Stimulated activated naive B cell treated with anti-CD40 and anti-IgM and Interleukin-4, amounts not matched to agents 10 μg/mL and 1 μg/mL and 100 μg/mL, for 72 hours (primary cell): ENCODE results near the gene SERBP1.
A peak's percentile ranks its signal among the peaks of the same experiment; 100 is the strongest.

ENCODE experiments used
- ATAC-seq, 2 donors: fragments of 150-1000 bp; cut with Tn5 transposase; replicated peaks; 2 replicates each; pipeline ENCODE4 v1.10.0; 2021; ENCODE audit warnings: moderate library complexity in 1 of 2
- DNase-seq: peaks from one replicate; pipeline ENCODE4 v3.0.0; 2021
- H3K27ac Mint-ChIP-seq: one replicate; pipeline ENCODE4 v1.8.0; 2022; ENCODE audit warnings: mild to moderate bottlenecking, mixed read lengths
- H3K27me3 Mint-ChIP-seq, 2 donors: one replicate each; pipeline ENCODE4 v1.8.0; 2022; ENCODE audit warnings: mixed read lengths in 2 of 2
- H3K36me3 Mint-ChIP-seq, 2 donors: one replicate each; pipeline ENCODE4 v1.8.0; 2022; ENCODE audit warnings: mixed read lengths in 2 of 2, mild to moderate bottlenecking in 1 of 2
- H3K4me1 Mint-ChIP-seq, 2 donors: one replicate each; pipeline ENCODE4 v1.8.0; 2022; ENCODE audit warnings: mixed read lengths in 2 of 2, mild to moderate bottlenecking in 1 of 2
- H3K4me3 Mint-ChIP-seq, 2 donors: one replicate each; pipeline ENCODE4 v1.8.0; 2022; ENCODE audit warnings: mild to moderate bottlenecking in 2 of 2, mixed read lengths in 2 of 2, moderate library complexity in 1 of 2
- H3K9me3 Mint-ChIP-seq, 2 donors: one replicate each; pipeline ENCODE4 v1.8.0; 2022; ENCODE audit warnings: mixed read lengths in 2 of 2, mild to moderate bottlenecking in 1 of 2

SERBP1 gene

GRCh38 chr1:67377253-67377652 lies 52.9 kb downstream of the SERBP1 start:
- no peaks in the 10 kb centered on the region for H3K27me3 Mint-ChIP-seq
- DNase-seq (no peak), ATAC-seq (no peak)
- peaks cover 0 to 4% of the 10 kb centered on the region in 2 donors for H3K9me3 Mint-ChIP-seq
- H3K36me3 Mint-ChIP-seq, result peaks cover 42 to 49% of the 10 kb centered on the region in 2 donors
- H3K4me3 Mint-ChIP-seq, result no peak overlapping the region
- no peak overlapping the region for H3K27ac Mint-ChIP-seq
- H3K4me1 Mint-ChIP-seq, result peaks cover 0 to 2% of the 10 kb centered on the region in 2 donors

GRCh38 chr1:67376381-67376780 lies 53.8 kb downstream of the SERBP1 start:
- no peak for DNase-seq
- Mint-ChIP-seq H3K36me3 (peaks cover 42 to 49% of the 10 kb centered on the region in 2 donors), H3K4me1 (no peaks in the 10 kb centered on the region), H3K9me3 (no peaks in the 10 kb centered on the region), H3K4me3 (no peak overlapping the region), H3K27me3 (no peaks in the 10 kb centered on the region), H3K27ac (no peak overlapping the region)
- ATAC-seq, result no peak

GRCh38 chr1:67372898-67373297 lies 57.3 kb downstream of the SERBP1 start:
- DNase-seq (no peak), ATAC-seq (no peak)
- Mint-ChIP-seq H3K4me3 (no peak overlapping the region), H3K9me3 (no peaks in the 10 kb centered on the region), H3K4me1 (no peaks in the 10 kb centered on the region), H3K36me3 (peaks cover 29 to 34% of the 10 kb centered on the region in 2 donors), H3K27ac (no peak overlapping the region), H3K27me3 (no peaks in the 10 kb centered on the region)

- H3K36me3 Mint-ChIP-seq, result peaks cover 25 to 30% of the 10 kb centered on the region in 2 donors
- H3K27me3 Mint-ChIP-seq, result no peaks in the 10 kb centered on the region
- no peak overlapping the region for H3K4me3 Mint-ChIP-seq
- H3K4me1 Mint-ChIP-seq, result no peaks in the 10 kb centered on the region
- H3K9me3 Mint-ChIP-seq, result no peaks in the 10 kb centered on the region
- H3K27ac Mint-ChIP-seq, result no peak overlapping the region
- ATAC-seq (no peak), DNase-seq (no peak)
These were observed 58.1 kb downstream of the SERBP1 start for GRCh38 chr1:67372136-67372535.

- Mint-ChIP-seq H3K36me3 (peaks cover 23 to 25% of the 10 kb centered on the region in 2 donors), H3K27me3 (no peaks in the 10 kb centered on the region), H3K9me3 (no peaks in the 10 kb centered on the region), H3K27ac (no peak overlapping the region), H3K4me3 (no peak overlapping the region), H3K4me1 (no peaks in the 10 kb centered on the region)
- no peak for DNase-seq
- no peak for ATAC-seq
These were observed 58.5 kb downstream of the SERBP1 start for GRCh38 chr1:67371681-67372080.

- Mint-ChIP-seq H3K27ac (no peak overlapping the region), H3K4me1 (no peaks in the 10 kb centered on the region), H3K27me3 (no peaks in the 10 kb centered on the region), H3K9me3 (no peaks in the 10 kb centered on the region), H3K36me3 (peaks cover 18 to 19% of the 10 kb centered on the region in 2 donors), H3K4me3 (no peak overlapping the region)
- ATAC-seq (no peak), DNase-seq (no peak)
These were observed 59.2 kb downstream of the SERBP1 start for GRCh38 chr1:67371043-67371442.

GRCh38 chr1:67368046-67368514 lies 62.1 kb downstream of the SERBP1 start:
- ATAC-seq, result no peak
- no peak for DNase-seq
- peak overlapping the region; percentile 2 for H3K27ac Mint-ChIP-seq

GRCh38 chr1:67367370-67368045 lies 62.7 kb downstream of the SERBP1 start:
- peaks cover 16% of the 10 kb centered on the region in 2 donors for H3K36me3 Mint-ChIP-seq
- H3K27me3 Mint-ChIP-seq, result no peaks in the 10 kb centered on the region
- peak overlapping the region; percentile 2 for H3K27ac Mint-ChIP-seq
- no peak for ATAC-seq
- H3K4me1 Mint-ChIP-seq, result peaks cover 0 to 6% of the 10 kb centered on the region in 2 donors
- no peaks in the 10 kb centered on the region for H3K9me3 Mint-ChIP-seq
- no peak overlapping the region for H3K4me3 Mint-ChIP-seq
- DNase-seq, result no peak

More at GRCh38 chr1:67368046-67368514, 62.1 kb downstream of the SERBP1 start:
- peaks cover 0 to 6% of the 10 kb centered on the region in 2 donors for H3K4me1 Mint-ChIP-seq
- no peak overlapping the region for H3K4me3 Mint-ChIP-seq
- H3K27me3 Mint-ChIP-seq, result no peaks in the 10 kb centered on the region
- H3K9me3 Mint-ChIP-seq, result no peaks in the 10 kb centered on the region
- peaks cover 15 to 16% of the 10 kb centered on the region in 2 donors for H3K36me3 Mint-ChIP-seq

GRCh38 chr1:67361641-67362040 lies 68.6 kb downstream of the SERBP1 start:
- H3K27me3 Mint-ChIP-seq, result no peaks in the 10 kb centered on the region
- no peaks in the 10 kb centered on the region for H3K9me3 Mint-ChIP-seq
- no peak overlapping the region for H3K27ac Mint-ChIP-seq
- ATAC-seq (no peak), DNase-seq (no peak)
- peaks cover 5 to 16% of the 10 kb centered on the region in 2 donors for H3K36me3 Mint-ChIP-seq
- H3K4me1 Mint-ChIP-seq, result peaks cover 6 to 8% of the 10 kb centered on the region in 2 donors
- no peak overlapping the region for H3K4me3 Mint-ChIP-seq

- Mint-ChIP-seq H3K27ac (no peak overlapping the region), H3K9me3 (no peaks in the 10 kb centered on the region), H3K36me3 (peaks cover 15 to 22% of the 10 kb centered on the region in 2 donors), H3K27me3 (no peaks in the 10 kb centered on the region), H3K4me1 (peaks cover 8 to 16% of the 10 kb centered on the region in 2 donors), H3K4me3 (no peak overlapping the region)
- ATAC-seq (no peak), DNase-seq (no peak)
These were observed 70.6 kb downstream of the SERBP1 start for GRCh38 chr1:67359592-67359991.
